GM23338 (cell line): ENCODE results near the gene TTYH3. TPM values are rescaled to one million over a fixed set of nuclear protein-coding genes. Genes with fewer than 3 reads are reported as not detected.

Experiments used
- ATAC-seq: fragments of 200-7000 bp; cut with Tn5 transposase; 3 replicates; pipeline ENCODE4 v1.9.1; 2020
- DNase-seq: peaks from one replicate; pipeline ENCODE4 v3.0.0-alpha.2; 2015; ENCODE audit warnings: low spot score
- H2AFZ ChIP-seq: fragments of 200-600 bp; sonication (generic); 2 replicates; pipeline ENCODE4 v1.8.0; 2016; ENCODE audit warnings: antibody characterized with exemption, mild to moderate bottlenecking, moderate library complexity
- H3F3A ChIP-seq: fragments of 200-600 bp; sonication (generic); replicated peaks from 2 replicates; pipeline ENCODE4 v1.8.0; 2017; ENCODE audit warnings: antibody characterized with exemption, mixed run types, low read depth
- H3K27ac ChIP-seq: fragments of 200-600 bp; sonication (generic); 2 replicates; pipeline ENCODE4 v1.6.1; 2016; ENCODE audit warnings: low read depth
- H3K27me3 ChIP-seq: fragments of 200-600 bp; sonication (generic); 2 replicates; pipeline ENCODE4 v1.8.0; 2016; ENCODE audit warnings: mild to moderate bottlenecking, mixed run types, moderate library complexity; ENCODE audit not compliant: insufficient read depth
- H3K36me3 ChIP-seq: fragments of 200-600 bp; sonication (generic); 2 replicates; pipeline ENCODE4 v1.8.0; 2016; ENCODE audit warnings: mild to moderate bottlenecking; ENCODE audit not compliant: insufficient read depth
- H3K4me1 ChIP-seq: fragments of 200-600 bp; sonication (generic); 2 replicates; pipeline ENCODE4 v1.8.0; 2016; ENCODE audit warnings: mild to moderate bottlenecking, moderate library complexity; ENCODE audit not compliant: insufficient read depth
- H3K4me2 ChIP-seq: fragments of 200-600 bp; sonication (generic); 2 replicates; pipeline ENCODE4 v1.7.1; 2017; ENCODE audit warnings: mixed run types
- H3K4me3 ChIP-seq: fragments of 200-600 bp; sonication (generic); 2 replicates; pipeline ENCODE4 v1.6.1; 2016; ENCODE audit warnings: mixed run types
- H3K79me2 ChIP-seq: fragments of 200-600 bp; sonication (generic); replicated peaks from 2 replicates; pipeline ENCODE4 v1.8.0; 2017; ENCODE audit warnings: mild to moderate bottlenecking; ENCODE audit not compliant: insufficient read depth
- H3K9me2 ChIP-seq: fragments of 200-600 bp; sonication (generic); 2 replicates; pipeline ENCODE4 v1.8.0; 2017; ENCODE audit not compliant: insufficient read depth
- H4K20me1 ChIP-seq: fragments of 200-600 bp; sonication (generic); replicated peaks from 2 replicates; pipeline ENCODE4 v1.8.0; 2017; ENCODE audit warnings: mild to moderate bottlenecking; ENCODE audit not compliant: insufficient read depth
- H3K27ac Mint-ChIP-seq: 2 replicates; pipeline ENCODE4 v1.8.0; 2020; ENCODE audit warnings: inconsistent platforms, mild to moderate bottlenecking, moderate library complexity, mixed read lengths
- H3K27me3 Mint-ChIP-seq: 3 replicates; pipeline ENCODE4 v1.8.0; 2022; ENCODE audit warnings: low read depth, mild to moderate bottlenecking, moderate library complexity, mixed read lengths, inconsistent platforms; ENCODE audit not compliant: insufficient read depth, poor library complexity
- H3K36me3 Mint-ChIP-seq: 3 replicates; pipeline ENCODE4 v1.8.0; 2021; ENCODE audit warnings: low read depth, mild to moderate bottlenecking, inconsistent platforms, moderate library complexity, mixed read lengths
- H3K4me1 Mint-ChIP-seq: 3 replicates; pipeline ENCODE4 v1.8.0; 2020; ENCODE audit warnings: mild to moderate bottlenecking, inconsistent platforms, mixed read lengths
- H3K4me3 Mint-ChIP-seq: 3 replicates; pipeline ENCODE4 v1.8.0; 2021; ENCODE audit warnings: moderate library complexity, mild to moderate bottlenecking, inconsistent platforms, mixed read lengths
- H3K9me3 Mint-ChIP-seq: 3 replicates; pipeline ENCODE4 v1.8.0; 2020; ENCODE audit warnings: moderate library complexity, mild to moderate bottlenecking, inconsistent platforms, mixed read lengths
- CREB1 ChIP-seq: fragments of 250-450 bp; sonication (Bioruptor Pico); IDR thresholded peaks from 2 replicates; pipeline ENCODE4 v1.5.0; 2020; ENCODE audit warnings: low read depth, mild to moderate bottlenecking, moderate library complexity
- EZH2phosphoT487 ChIP-seq: fragments of 200-600 bp; sonication (generic); IDR thresholded peaks from one replicate; pipeline ENCODE4 v1.8.1; 2018; ENCODE audit warnings: antibody characterized with exemption; ENCODE audit not compliant: unreplicated experiment
- POLR2AphosphoS5 ChIP-seq: IDR thresholded peaks from 2 replicates; pipeline ENCODE4 v1.6.1; 2016; ENCODE audit warnings: antibody characterized with exemption, low read depth
- polyA plus RNA-seq: library from polyadenylated mRNA; unstranded; fragments of >200 nt; fragmentation: Nextera tagmentation; extraction: Ambion mirVana; gene quantifications from 2 replicates; pipeline ENCODE4 v1.2.1, GENCODE V29; 2016
- total RNA-seq: library from RNA; depleted of rRNA; stranded (reverse); fragments of >200 nt; shearing (Covaris generic); gene quantifications from 2 replicates; pipeline ENCODE4 v1.2.3, GENCODE V29; 2014
- TF ChIP-seq, protein P1 (sequence below), 2 experiments: fragments of 200-600 bp in 1 of 2; sonication (generic) in 1 of 2; conservative IDR thresholded peaks; 2 replicates each; pipeline versions ENCODE4 v1.5.1 to v1.6.1; 2016 to 2017; ENCODE audit warnings: antibody characterized with exemption in 2 of 2, low read depth in 2 of 2, mild to moderate bottlenecking in 2 of 2, moderate library complexity in 1 of 2
- TF ChIP-seq, protein P2 (sequence below): IDR thresholded peaks from 2 replicates; pipeline ENCODE4 v1.6.1; 2016; ENCODE audit warnings: antibody characterized with exemption
- TF ChIP-seq, protein P3 (sequence below): fragments of 250-450 bp; sonication (Bioruptor Pico); IDR thresholded peaks from 2 replicates; pipeline ENCODE4 v1.5.0; 2020; ENCODE audit warnings: mild to moderate bottlenecking, moderate library complexity
- TF ChIP-seq, protein P4 (sequence below): IDR thresholded peaks from one replicate; pipeline ENCODE4 v1.6.1; 2018; ENCODE audit warnings: antibody characterized with exemption; ENCODE audit not compliant: unreplicated experiment

The TTYH3 gene
- total and polyA plus RNA-seq, 2 experiments from 2014 or later = 59.6 to 126 TPM

DNA sequence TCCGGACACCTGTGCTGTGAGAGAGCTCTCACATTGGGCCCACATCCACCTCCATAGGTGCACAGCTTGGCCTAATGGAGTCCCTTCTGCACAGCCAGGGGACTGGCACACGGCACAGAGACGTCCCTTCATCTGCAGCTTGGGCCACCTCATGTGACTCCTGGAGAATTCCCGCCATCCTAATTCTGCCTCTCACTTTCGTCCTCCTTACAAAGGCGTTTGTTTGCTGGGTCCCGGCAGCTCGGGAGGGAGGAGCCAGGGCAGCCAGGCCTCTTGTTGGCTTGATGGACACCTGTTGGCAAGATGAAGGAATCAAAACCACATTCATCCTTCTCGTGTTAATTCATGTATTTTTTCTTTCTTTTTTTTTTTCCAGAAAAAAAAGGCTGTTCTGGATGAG, 30.7 kb upstream of the TTYH3 start:
- Histone ChIP-seq H3K79me2 (no peaks in the 10 kb centered on the region), H3F3A (0 out of 2 replicates have a peak, but pooled peaks cover 7% of the 10 kb centered on the region), H3K27ac (no peak overlapping the region), H3K9me2 (no peaks in the 10 kb centered on the region), H3K36me3 (no peaks in the 10 kb centered on the region), H4K20me1 (no peaks in the 10 kb centered on the region), H3K4me1 (no peaks in the 10 kb centered on the region), H3K4me3 (no peak overlapping the region), H3K4me2 (no peak overlapping the region), H2AFZ (no peak overlapping the region), H3K27me3 (no peaks in the 10 kb centered on the region)
- Mint-ChIP-seq H3K4me1 (no peaks in the 10 kb centered on the region), H3K27me3 (peaks cover 7% of the 10 kb centered on the region), H3K36me3 (no peaks in the 10 kb centered on the region; the same call in 2 of the 3 replicates), H3K27ac (no peak overlapping the region), H3K9me3 (no peaks in the 10 kb centered on the region), H3K4me3 (no peak overlapping the region)
- peak; percentile 81 for ATAC-seq
- peak; percentile 84 for DNase-seq
- TF ChIP-seq, protein P1, sequence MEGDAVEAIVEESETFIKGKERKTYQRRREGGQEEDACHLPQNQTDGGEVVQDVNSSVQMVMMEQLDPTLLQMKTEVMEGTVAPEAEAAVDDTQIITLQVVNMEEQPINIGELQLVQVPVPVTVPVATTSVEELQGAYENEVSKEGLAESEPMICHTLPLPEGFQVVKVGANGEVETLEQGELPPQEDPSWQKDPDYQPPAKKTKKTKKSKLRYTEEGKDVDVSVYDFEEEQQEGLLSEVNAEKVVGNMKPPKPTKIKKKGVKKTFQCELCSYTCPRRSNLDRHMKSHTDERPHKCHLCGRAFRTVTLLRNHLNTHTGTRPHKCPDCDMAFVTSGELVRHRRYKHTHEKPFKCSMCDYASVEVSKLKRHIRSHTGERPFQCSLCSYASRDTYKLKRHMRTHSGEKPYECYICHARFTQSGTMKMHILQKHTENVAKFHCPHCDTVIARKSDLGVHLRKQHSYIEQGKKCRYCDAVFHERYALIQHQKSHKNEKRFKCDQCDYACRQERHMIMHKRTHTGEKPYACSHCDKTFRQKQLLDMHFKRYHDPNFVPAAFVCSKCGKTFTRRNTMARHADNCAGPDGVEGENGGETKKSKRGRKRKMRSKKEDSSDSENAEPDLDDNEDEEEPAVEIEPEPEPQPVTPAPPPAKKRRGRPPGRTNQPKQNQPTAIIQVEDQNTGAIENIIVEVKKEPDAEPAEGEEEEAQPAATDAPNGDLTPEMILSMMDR (conservative IDR thresholded peaks at IDR 0.05; ENCODE audit: low read depth in 2 of 2) = peak in 1 of 2 experiments; percentile 43; a peak in 3 of 4 replicates
- TF ChIP-seq, protein P2, sequence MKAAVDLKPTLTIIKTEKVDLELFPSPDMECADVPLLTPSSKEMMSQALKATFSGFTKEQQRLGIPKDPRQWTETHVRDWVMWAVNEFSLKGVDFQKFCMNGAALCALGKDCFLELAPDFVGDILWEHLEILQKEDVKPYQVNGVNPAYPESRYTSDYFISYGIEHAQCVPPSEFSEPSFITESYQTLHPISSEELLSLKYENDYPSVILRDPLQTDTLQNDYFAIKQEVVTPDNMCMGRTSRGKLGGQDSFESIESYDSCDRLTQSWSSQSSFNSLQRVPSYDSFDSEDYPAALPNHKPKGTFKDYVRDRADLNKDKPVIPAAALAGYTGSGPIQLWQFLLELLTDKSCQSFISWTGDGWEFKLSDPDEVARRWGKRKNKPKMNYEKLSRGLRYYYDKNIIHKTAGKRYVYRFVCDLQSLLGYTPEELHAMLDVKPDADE = no peak
- no peak for TF ChIP-seq POLR2AphosphoS5

DNA sequence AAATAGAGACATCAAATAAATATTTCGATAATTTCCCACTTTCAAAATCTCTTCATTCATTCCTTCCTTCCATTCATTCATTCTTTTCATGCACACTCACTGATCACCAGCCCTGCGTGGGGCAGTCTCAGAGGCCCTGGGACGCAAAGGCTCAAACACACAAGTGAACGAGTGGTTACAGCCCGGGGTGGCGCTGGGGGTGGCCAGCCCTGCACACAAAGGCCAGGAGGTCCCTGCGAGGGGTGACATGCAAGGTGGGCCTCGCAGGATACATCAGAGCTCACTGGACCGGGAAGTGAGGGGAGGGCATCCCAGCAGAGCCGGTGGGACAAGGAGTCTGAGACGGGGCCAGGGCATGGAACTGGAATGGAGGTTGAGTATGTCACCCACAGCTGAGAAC, 29.9 kb upstream of the TTYH3 start:
- Histone ChIP-seq H3K27me3 (no peaks in the 10 kb centered on the region), H3K9me2 (no peaks in the 10 kb centered on the region), H3K36me3 (no peaks in the 10 kb centered on the region), H3K27ac (no peak overlapping the region), H3K79me2 (no peaks in the 10 kb centered on the region), H3K4me2 (no peak overlapping the region), H2AFZ (no peak overlapping the region), H4K20me1 (no peaks in the 10 kb centered on the region), H3K4me1 (no peaks in the 10 kb centered on the region), H3K4me3 (no peak overlapping the region), H3F3A (0 out of 2 replicates have a peak, but pooled peaks cover 7% of the 10 kb centered on the region)
- Mint-ChIP-seq H3K4me1 (no peaks in the 10 kb centered on the region), H3K4me3 (no peak overlapping the region), H3K9me3 (no peaks in the 10 kb centered on the region), H3K36me3 (no peaks in the 10 kb centered on the region; the same call in 2 of the 3 replicates), H3K27me3 (peaks cover 3% of the 10 kb centered on the region), H3K27ac (no peak overlapping the region)
- ATAC-seq (no peak), DNase-seq (no peak)
- TF ChIP-seq EZH2phosphoT487 = no peak
- TF ChIP-seq, protein P3, sequence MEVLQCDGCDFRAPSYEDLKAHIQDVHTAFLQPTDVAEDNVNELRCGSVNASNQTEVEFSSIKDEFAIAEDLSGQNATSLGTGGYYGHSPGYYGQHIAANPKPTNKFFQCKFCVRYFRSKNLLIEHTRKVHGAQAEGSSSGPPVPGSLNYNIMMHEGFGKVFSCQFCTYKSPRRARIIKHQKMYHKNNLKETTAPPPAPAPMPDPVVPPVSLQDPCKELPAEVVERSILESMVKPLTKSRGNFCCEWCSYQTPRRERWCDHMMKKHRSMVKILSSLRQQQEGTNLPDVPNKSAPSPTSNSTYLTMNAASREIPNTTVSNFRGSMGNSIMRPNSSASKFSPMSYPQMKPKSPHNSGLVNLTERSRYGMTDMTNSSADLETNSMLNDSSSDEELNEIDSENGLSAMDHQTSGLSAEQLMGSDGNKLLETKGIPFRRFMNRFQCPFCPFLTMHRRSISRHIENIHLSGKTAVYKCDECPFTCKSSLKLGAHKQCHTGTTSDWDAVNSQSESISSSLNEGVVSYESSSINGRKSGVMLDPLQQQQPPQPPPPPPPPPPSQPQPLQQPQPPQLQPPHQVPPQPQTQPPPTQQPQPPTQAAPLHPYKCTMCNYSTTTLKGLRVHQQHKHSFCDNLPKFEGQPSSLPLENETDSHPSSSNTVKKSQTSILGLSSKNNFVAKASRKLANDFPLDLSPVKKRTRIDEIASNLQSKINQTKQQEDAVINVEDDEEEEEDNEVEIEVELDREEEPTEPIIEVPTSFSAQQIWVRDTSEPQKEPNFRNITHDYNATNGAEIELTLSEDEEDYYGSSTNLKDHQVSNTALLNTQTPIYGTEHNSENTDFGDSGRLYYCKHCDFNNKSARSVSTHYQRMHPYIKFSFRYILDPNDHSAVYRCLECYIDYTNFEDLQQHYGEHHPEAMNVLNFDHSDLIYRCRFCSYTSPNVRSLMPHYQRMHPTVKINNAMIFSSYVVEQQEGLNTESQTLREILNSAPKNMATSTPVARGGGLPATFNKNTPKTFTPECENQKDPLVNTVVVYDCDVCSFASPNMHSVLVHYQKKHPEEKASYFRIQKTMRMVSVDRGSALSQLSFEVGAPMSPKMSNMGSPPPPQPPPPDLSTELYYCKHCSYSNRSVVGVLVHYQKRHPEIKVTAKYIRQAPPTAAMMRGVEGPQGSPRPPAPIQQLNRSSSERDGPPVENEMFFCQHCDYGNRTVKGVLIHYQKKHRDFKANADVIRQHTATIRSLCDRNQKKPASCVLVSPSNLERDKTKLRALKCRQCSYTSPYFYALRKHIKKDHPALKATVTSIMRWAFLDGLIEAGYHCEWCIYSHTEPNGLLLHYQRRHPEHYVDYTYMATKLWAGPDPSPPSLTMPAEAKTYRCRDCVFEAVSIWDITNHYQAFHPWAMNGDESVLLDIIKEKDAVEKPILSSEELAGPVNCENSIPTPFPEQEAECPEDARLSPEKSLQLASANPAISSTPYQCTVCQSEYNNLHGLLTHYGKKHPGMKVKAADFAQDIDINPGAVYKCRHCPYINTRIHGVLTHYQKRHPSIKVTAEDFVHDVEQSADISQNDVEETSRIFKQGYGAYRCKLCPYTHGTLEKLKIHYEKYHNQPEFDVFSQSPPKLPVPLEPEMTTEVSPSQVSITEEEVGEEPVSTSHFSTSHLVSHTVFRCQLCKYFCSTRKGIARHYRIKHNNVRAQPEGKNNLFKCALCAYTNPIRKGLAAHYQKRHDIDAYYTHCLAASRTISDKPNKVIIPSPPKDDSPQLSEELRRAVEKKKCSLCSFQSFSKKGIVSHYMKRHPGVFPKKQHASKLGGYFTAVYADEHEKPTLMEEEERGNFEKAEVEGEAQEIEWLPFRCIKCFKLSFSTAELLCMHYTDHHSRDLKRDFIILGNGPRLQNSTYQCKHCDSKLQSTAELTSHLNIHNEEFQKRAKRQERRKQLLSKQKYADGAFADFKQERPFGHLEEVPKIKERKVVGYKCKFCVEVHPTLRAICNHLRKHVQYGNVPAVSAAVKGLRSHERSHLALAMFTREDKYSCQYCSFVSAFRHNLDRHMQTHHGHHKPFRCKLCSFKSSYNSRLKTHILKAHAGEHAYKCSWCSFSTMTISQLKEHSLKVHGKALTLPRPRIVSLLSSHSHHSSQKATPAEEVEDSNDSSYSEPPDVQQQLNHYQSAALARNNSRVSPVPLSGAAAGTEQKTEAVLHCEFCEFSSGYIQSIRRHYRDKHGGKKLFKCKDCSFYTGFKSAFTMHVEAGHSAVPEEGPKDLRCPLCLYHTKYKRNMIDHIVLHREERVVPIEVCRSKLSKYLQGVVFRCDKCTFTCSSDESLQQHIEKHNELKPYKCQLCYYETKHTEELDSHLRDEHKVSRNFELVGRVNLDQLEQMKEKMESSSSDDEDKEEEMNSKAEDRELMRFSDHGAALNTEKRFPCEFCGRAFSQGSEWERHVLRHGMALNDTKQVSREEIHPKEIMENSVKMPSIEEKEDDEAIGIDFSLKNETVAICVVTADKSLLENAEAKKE (CRISPR knock-in tag) = no peak
- no peak for TF ChIP-seq CREB1 (CRISPR knock-in tag)
- TF ChIP-seq, protein P4, sequence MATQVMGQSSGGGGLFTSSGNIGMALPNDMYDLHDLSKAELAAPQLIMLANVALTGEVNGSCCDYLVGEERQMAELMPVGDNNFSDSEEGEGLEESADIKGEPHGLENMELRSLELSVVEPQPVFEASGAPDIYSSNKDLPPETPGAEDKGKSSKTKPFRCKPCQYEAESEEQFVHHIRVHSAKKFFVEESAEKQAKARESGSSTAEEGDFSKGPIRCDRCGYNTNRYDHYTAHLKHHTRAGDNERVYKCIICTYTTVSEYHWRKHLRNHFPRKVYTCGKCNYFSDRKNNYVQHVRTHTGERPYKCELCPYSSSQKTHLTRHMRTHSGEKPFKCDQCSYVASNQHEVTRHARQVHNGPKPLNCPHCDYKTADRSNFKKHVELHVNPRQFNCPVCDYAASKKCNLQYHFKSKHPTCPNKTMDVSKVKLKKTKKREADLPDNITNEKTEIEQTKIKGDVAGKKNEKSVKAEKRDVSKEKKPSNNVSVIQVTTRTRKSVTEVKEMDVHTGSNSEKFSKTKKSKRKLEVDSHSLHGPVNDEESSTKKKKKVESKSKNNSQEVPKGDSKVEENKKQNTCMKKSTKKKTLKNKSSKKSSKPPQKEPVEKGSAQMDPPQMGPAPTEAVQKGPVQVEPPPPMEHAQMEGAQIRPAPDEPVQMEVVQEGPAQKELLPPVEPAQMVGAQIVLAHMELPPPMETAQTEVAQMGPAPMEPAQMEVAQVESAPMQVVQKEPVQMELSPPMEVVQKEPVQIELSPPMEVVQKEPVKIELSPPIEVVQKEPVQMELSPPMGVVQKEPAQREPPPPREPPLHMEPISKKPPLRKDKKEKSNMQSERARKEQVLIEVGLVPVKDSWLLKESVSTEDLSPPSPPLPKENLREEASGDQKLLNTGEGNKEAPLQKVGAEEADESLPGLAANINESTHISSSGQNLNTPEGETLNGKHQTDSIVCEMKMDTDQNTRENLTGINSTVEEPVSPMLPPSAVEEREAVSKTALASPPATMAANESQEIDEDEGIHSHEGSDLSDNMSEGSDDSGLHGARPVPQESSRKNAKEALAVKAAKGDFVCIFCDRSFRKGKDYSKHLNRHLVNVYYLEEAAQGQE = no peak
- TF ChIP-seq POLR2AphosphoS5 = no peak
